Measurements from ENCODE around the gene PPFIA2.

The PPFIA2 gene

DNA sequence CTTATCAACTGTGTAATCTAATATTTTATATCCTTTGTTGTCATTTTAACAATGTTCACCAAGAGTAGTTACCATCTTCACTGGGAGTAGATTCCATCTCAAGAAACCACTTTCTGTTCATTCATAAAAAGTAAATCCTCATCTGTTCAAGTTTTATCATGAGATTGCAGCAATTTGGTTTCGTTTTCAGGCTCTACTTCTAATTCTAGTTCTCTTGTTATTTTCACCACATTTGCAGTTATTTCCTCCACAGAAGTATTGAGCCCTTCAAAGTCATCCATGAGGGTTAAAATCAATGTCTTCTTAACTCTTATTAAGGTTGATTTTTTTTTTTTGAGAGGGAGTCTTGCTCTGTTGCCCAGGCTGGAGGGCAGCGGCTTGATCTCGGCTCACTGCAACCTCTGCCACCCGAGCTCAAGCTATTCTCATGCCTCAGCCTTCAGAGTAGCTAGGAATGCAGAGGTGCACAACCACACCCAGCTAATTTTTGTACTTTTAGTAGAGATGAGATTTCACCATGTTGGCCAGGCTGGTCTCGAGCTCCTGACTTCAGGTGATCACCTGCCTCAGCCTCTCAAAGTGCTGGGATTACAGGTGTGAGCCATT, 404.7 kb downstream of the PPFIA2 start:
- no peak for DNase-seq (ENCODE audit: low read depth in 2 of 2, low spot score in 1 of 2)

DNA sequence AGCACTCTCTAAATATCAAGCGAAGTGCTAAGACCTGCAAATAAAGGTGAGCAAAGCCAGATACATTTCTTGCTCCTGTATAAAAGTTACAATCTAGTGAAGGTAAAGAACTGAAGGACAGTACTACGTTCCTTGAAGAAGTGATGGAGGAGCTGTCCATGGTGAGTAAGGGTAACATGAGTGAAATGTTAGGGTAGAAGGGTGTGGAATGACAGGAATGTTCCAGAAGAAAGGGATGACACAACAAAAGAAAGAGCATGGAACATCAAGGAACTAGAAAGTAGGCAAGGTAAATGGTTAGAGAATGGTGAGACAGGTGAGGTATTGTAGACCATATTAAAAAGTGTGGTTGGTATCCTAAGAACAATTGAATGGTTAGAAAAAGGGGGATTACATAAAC, 408.8 kb downstream of the PPFIA2 start:
- no peak for DNase-seq (ENCODE audit: low read depth in 2 of 2, low spot score in 1 of 2)

DNA sequence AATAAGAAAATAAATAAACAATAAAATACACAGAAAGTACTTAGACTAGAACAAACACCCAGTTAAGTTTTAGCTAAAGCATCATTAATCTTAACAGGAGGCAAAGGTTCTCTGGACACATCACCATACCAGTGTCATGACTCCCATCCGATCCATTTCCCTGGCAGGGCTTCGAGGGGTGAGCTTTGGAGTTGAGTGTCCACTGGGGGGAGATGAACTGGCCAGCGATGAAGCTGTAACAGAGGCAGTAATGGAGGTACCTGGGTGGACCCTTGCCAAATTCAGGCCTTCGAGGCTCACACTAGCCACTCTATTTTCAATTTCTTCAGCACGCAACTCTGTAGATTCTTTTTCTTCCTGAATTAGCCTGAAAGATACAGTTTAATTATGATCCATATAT, 411.7 kb downstream of the PPFIA2 start:
- DNase-seq (ENCODE audit: low read depth in 2 of 2, low spot score in 1 of 2) = no peak

DNA sequence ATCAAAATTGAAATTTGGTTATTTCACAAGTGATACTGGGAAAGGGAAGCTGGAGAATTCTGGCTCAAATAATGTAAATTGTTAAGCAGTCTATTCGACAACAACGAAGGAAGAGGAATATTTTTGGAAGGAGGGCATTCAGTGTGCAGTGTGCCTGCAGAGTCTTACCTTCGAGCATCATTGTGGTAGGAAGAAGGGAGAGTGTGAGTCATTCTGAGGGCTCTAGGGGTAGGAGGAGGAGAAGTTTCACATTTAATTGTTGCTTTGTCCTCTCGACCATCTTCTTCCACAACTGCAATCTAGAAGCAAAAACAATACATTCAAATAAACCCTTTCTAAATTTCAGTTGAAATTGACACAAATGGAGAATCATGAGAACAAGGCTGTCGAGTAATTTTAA, 418.2 kb downstream of the PPFIA2 start:
- no peak for DNase-seq (ENCODE audit: low read depth in 2 of 2, low spot score in 1 of 2)

DNA sequence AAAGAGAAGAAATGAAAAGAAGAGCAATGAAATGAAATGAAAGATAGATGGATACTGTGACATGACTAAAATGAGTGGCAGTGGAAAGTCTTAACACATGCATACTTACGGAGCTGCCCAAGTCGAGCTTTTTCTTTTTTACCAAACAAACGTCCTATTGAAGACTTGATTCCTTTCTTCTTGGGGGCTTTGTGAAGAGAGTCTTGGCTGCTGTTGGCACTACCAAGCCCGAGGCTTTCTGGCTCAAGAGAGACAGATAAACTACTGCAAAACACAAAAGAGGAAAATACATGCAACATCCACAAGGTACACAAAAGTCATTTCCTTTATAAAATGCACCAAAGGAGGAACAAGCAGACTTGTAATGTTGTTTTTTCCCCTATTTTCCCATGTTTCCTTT, 420.1 kb downstream of the PPFIA2 start:
- DNase-seq (ENCODE audit: low read depth in 2 of 2, low spot score in 1 of 2) = no peak

DNA sequence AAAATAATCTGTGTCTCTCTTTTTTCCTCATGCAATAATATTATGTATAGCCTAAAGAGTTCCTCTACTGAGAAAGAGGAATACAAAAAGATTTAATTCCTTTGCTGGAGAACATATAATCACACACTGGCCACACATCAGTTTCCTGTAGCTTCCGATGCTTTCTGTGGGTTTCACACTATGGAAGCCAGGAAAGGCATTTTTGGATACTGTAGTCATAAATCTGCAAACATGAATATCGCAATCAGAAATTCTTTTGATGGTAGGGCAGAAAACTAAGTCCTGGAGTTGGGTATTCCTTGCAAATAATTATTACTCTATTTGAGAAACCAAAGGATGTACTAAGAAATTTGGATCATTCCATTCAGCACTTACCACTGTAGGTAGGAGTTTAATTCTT, 421.3 kb downstream of the PPFIA2 start:
- DNase-seq (ENCODE audit: low read depth in 2 of 2, low spot score in 1 of 2) = no peak

DNA sequence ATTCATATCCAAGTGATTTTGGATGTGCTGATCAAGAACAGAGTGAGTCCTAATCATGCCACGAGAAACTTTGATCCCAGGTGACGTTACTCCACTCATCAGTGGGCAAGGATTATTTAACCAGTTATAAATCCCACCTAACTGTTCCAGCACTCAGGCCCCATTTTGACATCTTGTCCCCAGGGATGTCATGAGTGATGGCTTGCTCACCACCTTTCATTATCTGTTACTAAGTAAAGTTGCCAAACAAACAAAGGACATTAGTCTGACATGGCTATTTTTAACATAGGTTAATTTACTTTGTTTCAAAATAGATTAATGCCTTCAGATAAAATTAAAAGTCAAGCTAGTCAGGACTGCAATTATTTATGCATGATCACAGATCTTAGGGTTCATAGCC, 425.3 kb downstream of the PPFIA2 start:
- no peak for DNase-seq (ENCODE audit: low read depth in 2 of 2, low spot score in 1 of 2)

DNA sequence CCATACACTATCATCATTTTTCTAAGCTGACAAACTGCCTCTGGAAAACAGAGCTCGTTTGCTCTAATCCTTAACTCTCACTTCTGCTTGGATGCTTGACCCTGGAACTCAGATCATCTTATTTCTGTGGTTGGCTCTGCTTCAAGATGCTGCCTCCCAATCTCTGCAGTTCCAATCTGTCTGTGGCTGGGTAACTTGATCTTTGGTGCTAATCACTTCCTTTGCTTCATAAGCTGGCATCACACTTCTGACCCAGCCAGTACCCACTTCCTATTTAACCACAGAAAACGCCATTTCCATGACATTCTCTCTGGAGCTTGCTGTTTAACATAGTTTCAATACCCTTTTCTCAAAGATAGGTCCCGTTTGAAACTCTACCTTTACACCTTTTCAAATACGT, 427.1 kb downstream of the PPFIA2 start:
- no peak for DNase-seq (ENCODE audit: low read depth in 2 of 2, low spot score in 1 of 2)

DNA sequence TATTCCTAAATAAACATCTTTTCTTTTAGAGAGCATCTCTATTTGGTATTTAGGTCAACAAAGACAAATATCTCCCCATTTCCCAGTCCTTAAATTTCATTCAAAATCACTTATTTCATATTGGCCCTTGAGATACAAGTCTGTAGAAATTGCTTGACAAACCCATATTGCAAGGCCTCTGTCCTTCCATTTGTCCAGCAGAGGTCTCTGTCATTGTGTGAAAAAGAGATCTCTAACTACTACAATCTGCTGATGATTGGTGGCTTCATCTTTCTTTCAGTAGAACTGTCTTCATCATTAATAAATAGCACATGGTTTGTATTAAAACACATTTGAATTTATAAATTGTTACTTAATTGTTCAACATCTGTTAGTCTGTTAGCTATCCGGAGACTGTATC, 428.7 kb downstream of the PPFIA2 start:
- no peak for DNase-seq (ENCODE audit: low read depth in 2 of 2, low spot score in 1 of 2)

DNA sequence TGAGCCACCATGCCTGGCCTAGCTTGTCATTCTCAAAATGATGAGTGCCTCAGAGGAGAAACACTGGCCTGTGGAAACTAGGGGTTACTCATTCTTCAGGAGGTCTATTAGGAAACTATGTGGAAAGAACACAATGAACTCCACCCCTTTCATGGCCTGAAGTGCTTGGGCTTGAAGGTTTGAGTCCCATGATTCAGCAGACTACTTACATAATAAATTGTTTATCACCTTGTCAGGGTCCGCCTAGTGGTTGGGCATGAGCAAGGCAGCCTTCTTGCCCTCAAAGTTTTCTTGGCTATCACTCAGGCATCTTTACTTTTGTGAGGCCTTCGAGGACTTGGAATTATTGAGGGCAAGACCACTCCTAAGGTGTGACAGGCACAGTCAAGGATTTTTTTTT, 430.1 kb downstream of the PPFIA2 start:
- DNase-seq (ENCODE audit: low read depth in 2 of 2, low spot score in 1 of 2) = no peak

DNA sequence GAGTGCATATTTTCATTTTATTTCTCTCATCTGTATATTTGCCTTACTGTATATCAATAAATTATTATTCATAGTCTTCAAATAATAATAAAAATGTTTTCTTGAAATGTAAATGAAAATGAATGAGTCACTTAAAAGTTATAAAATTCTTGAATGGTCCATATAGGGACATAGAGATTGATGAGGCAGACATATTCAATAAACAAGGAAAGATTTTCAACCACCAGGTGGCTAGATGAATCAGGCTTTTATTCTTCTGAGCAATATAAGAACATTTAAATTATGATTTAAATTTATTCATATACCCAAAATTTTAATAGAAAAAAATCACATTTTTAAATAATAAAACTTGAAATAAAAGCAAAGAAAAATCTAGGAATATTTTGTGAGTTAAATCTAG, 431.7 kb downstream of the PPFIA2 start:
- DNase-seq (ENCODE audit: low read depth in 2 of 2, low spot score in 1 of 2) = no peak

DNA sequence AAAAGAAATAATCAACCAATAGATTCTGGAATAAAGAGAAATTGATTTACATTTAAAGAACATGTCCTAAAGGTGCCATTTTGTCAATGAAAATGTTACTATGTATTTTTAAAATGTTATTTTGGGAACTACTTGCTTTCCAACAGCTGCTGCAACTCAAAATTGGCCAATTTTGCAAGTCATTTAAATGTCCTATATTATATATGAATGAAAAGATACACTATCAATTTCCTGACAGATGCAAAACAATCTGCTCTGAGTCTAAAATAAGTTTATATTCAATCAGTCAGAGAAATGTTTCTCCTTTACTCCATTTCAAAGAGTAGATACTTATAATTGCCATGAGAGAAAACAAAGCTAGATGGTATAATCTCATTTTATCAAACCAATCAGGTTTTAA, 434.1 kb downstream of the PPFIA2 start:
- no peak for DNase-seq (ENCODE audit: low read depth in 2 of 2, low spot score in 1 of 2)

DNA sequence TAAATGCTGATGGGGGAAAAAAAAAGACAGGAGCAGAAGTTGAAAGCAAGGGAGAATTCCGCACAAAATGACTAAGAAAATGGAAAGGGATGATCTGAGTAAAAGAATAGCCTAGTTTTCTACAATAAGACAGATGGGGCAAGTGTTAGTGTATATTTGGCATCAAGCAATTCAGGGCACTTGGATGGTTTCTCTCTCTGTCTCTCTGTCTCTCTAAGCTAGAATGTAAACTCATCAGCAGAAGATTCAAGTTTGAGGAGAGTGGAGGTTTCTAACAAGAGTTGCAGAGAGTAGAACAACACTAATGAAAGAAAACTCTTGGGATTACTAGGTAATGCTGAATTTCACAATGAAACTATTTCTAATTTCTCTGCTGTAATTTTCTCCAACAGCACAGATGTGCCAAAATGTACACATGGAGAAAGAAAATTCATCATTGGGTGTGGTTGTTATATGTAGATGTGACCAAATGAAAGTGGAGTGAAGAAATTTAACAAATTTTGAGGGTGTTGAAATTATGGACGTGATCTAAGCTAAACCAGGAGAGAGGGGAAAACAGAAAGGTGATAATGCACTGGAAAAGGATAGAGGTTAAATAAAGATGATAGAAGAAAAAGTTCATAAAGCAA, 444.1 kb downstream of the PPFIA2 start:
- DNase-seq (ENCODE audit: low read depth in 2 of 2, low spot score in 1 of 2) = no peak

DNA sequence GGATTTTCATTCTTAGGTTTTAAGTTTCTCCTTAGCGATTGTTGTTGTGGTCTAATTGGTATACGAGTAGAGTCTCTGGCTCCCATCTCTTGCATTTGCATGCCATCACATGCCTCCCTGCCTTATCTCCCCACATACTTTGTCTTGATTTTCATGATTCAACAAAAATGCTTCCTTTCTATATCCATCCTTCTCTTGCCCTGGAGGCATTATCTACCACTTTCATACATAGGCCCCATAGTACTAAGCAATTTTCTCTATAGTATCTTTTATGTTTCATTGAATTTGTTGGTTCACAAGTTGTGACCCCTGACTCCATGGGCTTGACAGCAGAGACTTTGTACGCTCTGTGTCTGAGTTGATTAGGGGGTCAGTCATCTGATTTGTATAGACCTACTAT, 455.2 kb downstream of the PPFIA2 start:
- no peak for DNase-seq (ENCODE audit: low read depth in 2 of 2, low spot score in 1 of 2)

DNA sequence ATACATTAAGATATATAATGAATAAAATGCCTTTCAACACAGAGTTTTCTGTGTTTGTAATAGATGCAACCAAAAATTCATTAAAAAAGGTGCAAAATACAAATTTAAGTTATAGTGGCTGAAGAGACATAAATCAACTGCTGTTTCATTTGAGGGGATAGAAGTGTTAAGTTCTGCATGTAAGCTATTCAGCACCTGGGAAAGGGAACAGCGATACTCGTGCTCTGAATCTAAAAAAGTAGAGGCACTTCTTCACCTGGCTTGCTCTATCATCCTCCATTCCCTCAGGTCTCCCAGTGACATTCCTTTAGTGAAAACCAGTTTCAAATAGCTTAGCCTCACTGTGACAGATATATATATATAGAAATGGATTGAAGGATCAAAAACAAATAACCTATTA, 458.7 kb downstream of the PPFIA2 start:
- no peak for DNase-seq (ENCODE audit: low read depth in 2 of 2, low spot score in 1 of 2)

DNA sequence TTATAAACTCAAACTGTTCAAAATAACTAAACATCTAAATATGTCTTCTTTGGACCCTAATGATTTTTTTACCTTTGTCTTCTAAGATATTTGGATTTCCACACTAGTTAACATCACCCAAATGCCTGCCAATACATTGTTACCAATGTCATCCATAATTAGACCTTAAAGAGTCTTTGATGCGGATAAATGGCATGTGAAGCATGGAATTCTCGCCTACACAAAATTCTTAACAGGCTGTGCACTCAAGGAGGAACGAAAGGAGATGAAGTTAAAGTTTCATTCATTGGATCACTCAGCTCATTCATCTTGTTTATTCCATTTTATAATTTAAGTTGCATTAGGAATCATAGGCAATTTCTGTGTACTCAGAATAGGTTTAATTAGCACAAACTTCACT, 461.5 kb downstream of the PPFIA2 start:
- no peak for DNase-seq (ENCODE audit: low read depth in 2 of 2, low spot score in 1 of 2)

DNA sequence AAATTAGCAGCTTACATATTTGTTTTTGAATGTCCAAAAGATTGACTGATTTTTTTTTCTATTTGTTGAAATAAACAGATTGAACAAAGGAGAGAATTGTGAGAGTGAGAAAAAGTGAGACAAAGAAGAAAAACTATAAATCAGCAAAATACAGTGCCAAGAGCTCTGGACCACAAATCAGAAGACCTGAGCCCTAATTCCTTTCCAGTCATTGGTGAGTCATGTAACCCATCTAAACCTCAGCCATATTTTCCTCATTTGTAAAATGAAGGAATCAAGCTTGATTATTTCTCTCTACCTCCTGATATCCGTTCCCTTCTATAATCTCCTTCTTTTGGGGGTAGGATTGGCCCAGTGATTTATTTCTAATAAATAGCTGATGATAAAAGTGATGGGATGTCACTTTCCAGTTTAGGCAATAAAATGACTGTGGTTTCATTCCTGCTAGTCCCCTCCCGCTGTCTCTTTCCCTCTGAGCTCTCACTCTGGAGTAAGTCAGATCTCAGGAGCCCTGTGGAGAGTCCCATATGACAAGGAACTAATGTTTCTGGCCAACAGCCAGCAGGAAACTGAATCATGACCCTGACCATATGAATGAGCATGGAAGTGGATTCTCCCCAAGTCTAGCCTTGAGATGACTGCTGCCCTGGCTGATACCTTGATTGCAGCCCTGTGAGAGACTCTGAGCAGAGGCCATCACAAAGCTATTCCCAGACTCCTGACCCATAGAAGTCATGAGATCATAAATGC, 462.4 kb downstream of the PPFIA2 start:
- no peak for DNase-seq (ENCODE audit: low read depth in 2 of 2, low spot score in 1 of 2)

DNA sequence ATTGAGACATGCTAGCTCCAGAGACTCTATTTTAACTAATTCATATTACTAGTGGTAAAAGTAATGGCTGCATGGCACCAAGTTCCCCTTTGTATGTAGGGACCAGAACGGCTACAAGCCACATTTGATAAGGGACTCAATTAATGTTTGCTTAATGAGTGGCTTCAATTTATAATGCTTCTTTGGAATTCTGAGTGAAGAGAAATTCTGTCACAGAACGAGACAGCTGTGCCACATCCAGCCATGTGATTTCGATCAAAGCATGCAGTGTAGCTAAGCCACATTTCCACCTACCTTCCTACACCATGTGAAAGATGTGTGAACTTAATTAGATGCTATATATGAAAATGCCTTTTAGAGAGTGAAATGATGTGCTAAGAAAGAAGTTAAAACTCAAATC, 463.9 kb downstream of the PPFIA2 start:
- no peak for DNase-seq (ENCODE audit: low read depth in 2 of 2, low spot score in 1 of 2)

DNA sequence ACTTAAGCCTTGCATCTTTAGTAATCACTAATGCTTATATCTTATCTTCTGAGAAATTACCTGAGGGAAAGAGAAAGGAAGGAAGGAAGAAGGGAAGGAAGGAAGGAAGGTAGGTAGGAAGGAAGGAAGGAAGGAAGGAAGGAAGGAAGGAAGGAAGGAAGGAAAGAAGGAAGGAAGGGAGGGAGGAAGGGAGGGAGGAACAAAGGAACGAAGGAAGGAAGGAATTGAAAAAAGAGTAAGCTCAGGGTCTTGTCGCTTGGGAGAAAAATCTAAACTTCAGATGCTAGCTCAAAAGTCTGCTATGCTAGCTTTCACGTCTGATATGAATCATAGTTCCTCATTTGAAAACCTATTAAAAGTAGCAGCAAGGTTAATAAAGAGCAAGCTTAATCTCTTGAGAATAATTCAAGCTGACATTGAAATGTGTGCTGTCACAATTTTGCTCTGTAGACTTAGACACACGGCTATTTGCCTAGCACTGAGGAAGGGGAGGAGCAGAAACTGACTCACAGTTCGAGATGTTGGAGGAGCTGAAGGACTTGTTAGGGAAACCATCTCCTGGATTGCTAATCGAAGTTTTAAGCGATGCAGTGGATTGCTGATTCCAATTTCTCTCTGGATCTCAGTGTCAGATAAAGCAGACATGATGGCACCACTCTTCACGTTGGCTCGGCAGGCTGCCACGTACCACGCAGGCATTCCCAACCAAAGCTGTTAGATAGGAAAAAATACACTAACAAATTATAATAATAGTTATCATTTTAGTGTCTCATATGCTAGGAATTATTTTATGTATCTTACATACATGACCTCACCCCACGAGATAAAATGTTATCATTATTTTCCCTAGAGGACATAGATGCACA, 464.6 kb downstream of the PPFIA2 start:
- DNase-seq (ENCODE audit: low read depth in 2 of 2, low spot score in 1 of 2) = no peak

DNA sequence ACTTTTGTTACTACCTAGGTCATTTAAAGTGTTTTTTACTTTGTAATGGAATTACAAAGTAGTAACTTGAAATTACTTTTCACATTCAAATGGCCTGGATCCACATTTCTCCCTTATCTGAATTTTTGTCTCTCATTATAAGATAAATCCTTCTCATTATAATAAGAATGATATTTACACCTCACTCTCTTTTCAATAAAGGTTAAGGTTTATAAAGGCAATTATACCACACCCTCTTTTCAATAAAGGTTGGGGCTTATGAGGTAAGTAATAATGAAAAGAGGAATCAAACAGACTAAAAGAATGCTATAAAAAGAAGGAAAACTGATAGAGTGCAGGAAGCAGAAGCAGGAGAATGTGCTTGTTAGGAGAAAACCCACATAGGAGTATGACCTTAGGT, 470.5 kb downstream of the PPFIA2 start:
- DNase-seq (ENCODE audit: low read depth in 2 of 2, low spot score in 1 of 2) = no peak

DNA sequence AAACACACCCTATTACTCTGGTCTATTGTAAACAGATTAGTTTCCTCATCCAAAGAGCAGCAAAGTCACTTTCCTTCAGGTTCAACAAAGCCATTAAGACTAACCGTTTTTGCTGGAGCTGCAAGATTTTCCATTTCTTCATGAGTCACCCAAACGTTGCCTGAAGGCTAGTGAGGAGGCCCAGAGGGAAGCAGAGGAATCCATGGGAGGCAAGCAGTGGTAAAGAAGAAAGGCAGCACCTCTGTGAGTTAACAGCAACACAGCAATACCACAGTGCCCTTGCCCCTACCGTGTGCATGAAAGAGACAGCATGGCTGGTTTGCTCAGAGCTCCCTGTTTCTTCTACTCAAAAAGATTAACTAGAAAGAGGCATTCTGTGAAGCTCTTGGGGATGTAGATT, 475.0 kb downstream of the PPFIA2 start:
- DNase-seq (ENCODE audit: low read depth in 2 of 2, low spot score in 1 of 2) = no peak

Data from stimulated activated CD8-positive, alpha-beta memory T cell treated with anti-CD3 and anti-CD28 coated beads, Interleukin-4, amount 100 ng/mL, for 1 hour (primary cell).